ENCODE results near the gene PRPF4.

The PRPF4 gene

GRCh38 chr9:113299800-113300292, 24.4 kb downstream of the PRPF4 start:
- no peak overlapping the region for H3K4me2 ChIP-seq (ENCODE audit: low read length)
- no peaks in the 10 kb centered on the region for H3K4me1 ChIP-seq
- H2AFZ ChIP-seq = no peak overlapping the region
- no peaks in the 10 kb centered on the region for H3K79me2 ChIP-seq
- no peak overlapping the region for H3K4me3 ChIP-seq (ENCODE audit: low read depth, low read length)
- no peak overlapping the region for H3K9ac ChIP-seq
- no peaks in the 10 kb centered on the region for H3K27me3 ChIP-seq (ENCODE audit: control insufficient read depth, insufficient read depth, low read length)
- no peaks in the 10 kb centered on the region for H3K9me3 ChIP-seq (ENCODE audit: control insufficient read depth, low read length)
- no peak for TF ChIP-seq CTCF (IDR thresholded peaks at IDR 0.05)
- no peaks in the 10 kb centered on the region for H3K36me3 ChIP-seq (ENCODE audit: control insufficient read depth, insufficient read depth, low read length)
- H3K27ac ChIP-seq = no peak overlapping the region

- no peak for TF ChIP-seq CTCF (IDR thresholded peaks at IDR 0.05)
- Histone ChIP-seq H3K9me3 (ENCODE audit: control insufficient read depth, low read length) (no peaks in the 10 kb centered on the region), H3K4me2 (ENCODE audit: low read length) (no peak overlapping the region), H3K9ac (no peak overlapping the region), H3K27me3 (ENCODE audit: control insufficient read depth, insufficient read depth, low read length) (no peaks in the 10 kb centered on the region), H3K27ac (no peak overlapping the region), H3K4me3 (ENCODE audit: low read depth, low read length) (no peak overlapping the region), H3K79me2 (no peaks in the 10 kb centered on the region), H3K4me1 (no peaks in the 10 kb centered on the region), H2AFZ (no peak overlapping the region), H3K36me3 (ENCODE audit: control insufficient read depth, insufficient read depth, low read length) (no peaks in the 10 kb centered on the region)
Observed at GRCh38 chr9:113301548-113301947, 26.1 kb downstream of the PRPF4 start.

GRCh38 chr9:113302792-113303418, 27.4 kb downstream of the PRPF4 start, which contains the start of gene RNF183:
TSS of gene RNF183 (minus strand) at chr9:113303376. CDS start at chr9:113298184, 5,192 bp downstream.
- no peaks in the 10 kb centered on the region for H3K9me3 ChIP-seq (ENCODE audit: control insufficient read depth, low read length)
- TF ChIP-seq CTCF (IDR thresholded peaks at IDR 0.05) = no peak
- H3K4me1 ChIP-seq = no peaks in the 10 kb centered on the region
- no peak within 1 kb of the TSS for H3K27ac ChIP-seq
- H3K27me3 ChIP-seq (ENCODE audit: control insufficient read depth, insufficient read depth, low read length) = no peaks in the 10 kb centered on the region
- H3K79me2 ChIP-seq = no peaks in the 10 kb centered on the region
- no peak within 1 kb of the TSS for H3K9ac ChIP-seq
- H2AFZ ChIP-seq = no peak within 1 kb of the TSS
- no peak within 1 kb of the TSS for H3K4me2 ChIP-seq (ENCODE audit: low read length)
- H3K36me3 ChIP-seq (ENCODE audit: control insufficient read depth, insufficient read depth, low read length) = no peaks in the 10 kb centered on the region
- H3K4me3 ChIP-seq (ENCODE audit: low read depth, low read length) = no peak within 1 kb of the TSS

- no peak for TF ChIP-seq CTCF (IDR thresholded peaks at IDR 0.05)
Observed at GRCh38 chr9:113306566-113306965, 31.1 kb downstream of the PRPF4 start.

More at GRCh38 chr9:113306566-113306965, 31.1 kb downstream of the PRPF4 start:
- Histone ChIP-seq H3K27ac (no peak overlapping the region), H3K4me2 (ENCODE audit: low read length) (no peak overlapping the region), H3K79me2 (no peaks in the 10 kb centered on the region), H2AFZ (no peak overlapping the region), H3K9me3 (ENCODE audit: control insufficient read depth, low read length) (no peaks in the 10 kb centered on the region), H3K36me3 (ENCODE audit: control insufficient read depth, insufficient read depth, low read length) (no peaks in the 10 kb centered on the region), H3K4me3 (ENCODE audit: low read depth, low read length) (no peak overlapping the region), H3K9ac (no peak overlapping the region), H3K4me1 (peaks cover 8% of the 10 kb centered on the region), H3K27me3 (ENCODE audit: control insufficient read depth, insufficient read depth, low read length) (no peaks in the 10 kb centered on the region)
